ENCODE results near the gene ELL2.

DNA sequence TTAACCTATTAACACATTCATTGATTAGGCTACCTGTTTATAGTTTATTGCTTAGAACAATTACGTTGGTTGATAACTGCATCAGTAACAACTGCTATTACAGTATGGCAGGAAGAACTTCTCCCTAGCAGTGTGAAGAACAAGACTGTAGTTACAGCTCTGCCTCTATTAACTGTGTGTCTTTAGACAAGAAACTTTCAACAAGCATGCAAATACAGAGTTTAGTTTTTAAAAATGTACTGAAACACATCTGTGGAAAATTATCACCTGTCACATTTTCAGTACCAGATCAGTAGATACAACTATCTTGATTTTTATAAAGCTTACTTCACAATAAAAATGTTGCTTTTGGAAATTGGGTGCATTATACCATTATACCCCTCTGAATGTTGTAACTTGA lies 22.2 kb downstream of the ELL2 start:
- TF ChIP-seq, protein P1, sequence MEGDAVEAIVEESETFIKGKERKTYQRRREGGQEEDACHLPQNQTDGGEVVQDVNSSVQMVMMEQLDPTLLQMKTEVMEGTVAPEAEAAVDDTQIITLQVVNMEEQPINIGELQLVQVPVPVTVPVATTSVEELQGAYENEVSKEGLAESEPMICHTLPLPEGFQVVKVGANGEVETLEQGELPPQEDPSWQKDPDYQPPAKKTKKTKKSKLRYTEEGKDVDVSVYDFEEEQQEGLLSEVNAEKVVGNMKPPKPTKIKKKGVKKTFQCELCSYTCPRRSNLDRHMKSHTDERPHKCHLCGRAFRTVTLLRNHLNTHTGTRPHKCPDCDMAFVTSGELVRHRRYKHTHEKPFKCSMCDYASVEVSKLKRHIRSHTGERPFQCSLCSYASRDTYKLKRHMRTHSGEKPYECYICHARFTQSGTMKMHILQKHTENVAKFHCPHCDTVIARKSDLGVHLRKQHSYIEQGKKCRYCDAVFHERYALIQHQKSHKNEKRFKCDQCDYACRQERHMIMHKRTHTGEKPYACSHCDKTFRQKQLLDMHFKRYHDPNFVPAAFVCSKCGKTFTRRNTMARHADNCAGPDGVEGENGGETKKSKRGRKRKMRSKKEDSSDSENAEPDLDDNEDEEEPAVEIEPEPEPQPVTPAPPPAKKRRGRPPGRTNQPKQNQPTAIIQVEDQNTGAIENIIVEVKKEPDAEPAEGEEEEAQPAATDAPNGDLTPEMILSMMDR (IDR thresholded peaks at IDR 0.05), result no peak
- TF ChIP-seq POLR2A (IDR thresholded peaks at IDR 0.05), result no peak
